ENCODE results near the gene NDFIP2.

NDFIP2 gene

DNA sequence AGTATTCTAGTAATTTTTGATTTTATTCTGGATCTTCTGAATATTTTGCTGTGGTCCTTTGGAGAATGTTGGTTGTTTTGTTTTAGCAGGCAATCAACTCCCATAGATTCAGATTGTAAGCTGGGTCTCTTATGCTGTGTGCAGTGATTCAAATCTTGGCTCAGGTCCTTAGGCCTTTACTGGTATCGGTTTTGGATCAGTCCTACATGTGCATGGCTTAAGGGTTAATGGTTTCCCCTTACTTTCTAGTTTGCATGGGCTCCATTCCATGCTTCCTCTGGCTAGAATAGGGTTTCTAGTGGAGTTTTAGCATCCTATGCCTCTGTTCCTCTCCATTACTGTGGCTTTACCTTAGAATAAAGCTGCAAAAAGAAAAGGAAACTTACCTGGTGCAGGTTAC lies 16.1 kb downstream of the NDFIP2 start:
- H3K4me3 ChIP-seq (ENCODE audit: low read depth, low read length) = no peak overlapping the region

DNA sequence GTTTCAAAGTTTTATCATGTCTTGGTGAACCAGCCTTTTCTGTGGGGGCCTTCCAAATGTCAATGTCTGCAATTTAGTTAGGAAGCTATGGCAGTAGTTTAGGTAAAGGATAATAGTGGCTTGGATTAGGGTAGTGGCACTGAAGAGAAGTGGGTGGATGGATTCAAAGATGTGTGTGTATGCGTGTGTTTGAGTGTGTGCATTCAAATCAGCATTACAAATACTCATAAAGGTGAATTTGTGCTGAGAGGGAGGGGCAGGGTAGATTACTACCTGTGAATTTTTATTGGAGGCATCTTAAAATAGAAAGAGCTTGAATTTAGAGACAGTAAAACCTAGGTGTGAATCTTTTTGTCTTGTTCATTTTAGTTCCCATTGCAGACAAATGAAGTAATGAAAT lies 16.9 kb downstream of the NDFIP2 start:
- WGBS (ENCODE audit: extremely low coverage, insufficient coverage, insufficient read length) = no CpG with 5 or more reads among the region's 1 CpG
- H3K23ac ChIP-seq (ENCODE audit: low read length) = no peak overlapping the region
- no peak overlapping the region for H3K4me2 ChIP-seq (ENCODE audit: low read length)
- no peaks in the 10 kb centered on the region for H3K9me3 ChIP-seq (ENCODE audit: insufficient read depth, low read depth, low read length)
- H3K14ac ChIP-seq (ENCODE audit: low read length) = no peak overlapping the region
- H3K4ac ChIP-seq (ENCODE audit: low read depth, low read length) = no peak overlapping the region
- H3K27me3 ChIP-seq (ENCODE audit: insufficient read depth, low read length) = no peaks in the 10 kb centered on the region
- no peaks in the 10 kb centered on the region for H3K36me3 ChIP-seq (ENCODE audit: control insufficient read depth in 1 of 2, insufficient read depth in 2 of 2, low read length in 2 of 2)
- H3K4me1 ChIP-seq (ENCODE audit: control insufficient read depth in 1 of 2, insufficient read depth in 2 of 2, low read length in 2 of 2) = no peaks in the 10 kb centered on the region
- no peak overlapping the region for H4K91ac ChIP-seq (ENCODE audit: low read depth, low read length)
- H3K79me1 ChIP-seq (ENCODE audit: low read length) = no peaks in the 10 kb centered on the region
- no peaks in the 10 kb centered on the region for H3K79me2 ChIP-seq (ENCODE audit: control insufficient read depth, insufficient read depth, low read length, poor library complexity)
- H2AK5ac ChIP-seq (ENCODE audit: low read length) = no peak overlapping the region
- no peak overlapping the region for H2BK5ac ChIP-seq (ENCODE audit: low read depth, low read length, poor library complexity)
- no peak overlapping the region for H2AFZ ChIP-seq (ENCODE audit: insufficient read depth, low read length, poor library complexity)
- H2BK120ac ChIP-seq (ENCODE audit: insufficient read depth, low read length, poor library complexity) = no peak overlapping the region
- H3K18ac ChIP-seq (ENCODE audit: low read length) = no peak overlapping the region
- H3K4me3 ChIP-seq (ENCODE audit: low read depth, low read length) = no peak overlapping the region
- DNase-seq = no peak
- no peak overlapping the region for H3K9ac ChIP-seq (ENCODE audit: low read length)
- H3K27ac ChIP-seq (ENCODE audit: low read depth, low read length) = no peak overlapping the region
- no peak overlapping the region for H2BK12ac ChIP-seq (ENCODE audit: low read length)
- H4K12ac ChIP-seq (ENCODE audit: low read depth, low read length) = no peak overlapping the region
- H4K8ac ChIP-seq (ENCODE audit: low read depth, low read length) = no peak overlapping the region

More for the DNA sequence above, 16.1 kb downstream of the NDFIP2 start:
- Histone ChIP-seq H3K4ac (ENCODE audit: low read depth, low read length) (peak overlapping the region; percentile 76), H2BK12ac (ENCODE audit: low read length) (no peak overlapping the region), H2AFZ (ENCODE audit: insufficient read depth, low read length, poor library complexity) (no peak overlapping the region), H2BK5ac (ENCODE audit: low read depth, low read length, poor library complexity) (no peak overlapping the region), H2BK120ac (ENCODE audit: insufficient read depth, low read length, poor library complexity) (no peak overlapping the region), H3K9me3 (ENCODE audit: insufficient read depth, low read depth, low read length) (no peaks in the 10 kb centered on the region), H4K8ac (ENCODE audit: low read depth, low read length) (no peak overlapping the region), H3K14ac (ENCODE audit: low read length) (no peak overlapping the region), H3K79me1 (ENCODE audit: low read length) (no peaks in the 10 kb centered on the region), H2AK5ac (ENCODE audit: low read length) (no peak overlapping the region), H3K36me3 (ENCODE audit: control insufficient read depth in 1 of 2, insufficient read depth in 2 of 2, low read length in 2 of 2) (no peaks in the 10 kb centered on the region), H3K27ac (ENCODE audit: low read depth, low read length) (no peak overlapping the region), H4K12ac (ENCODE audit: low read depth, low read length) (no peak overlapping the region), H3K23ac (ENCODE audit: low read length) (no peak overlapping the region), H3K79me2 (ENCODE audit: control insufficient read depth, insufficient read depth, low read length, poor library complexity) (no peaks in the 10 kb centered on the region), H3K4me1 (ENCODE audit: control insufficient read depth in 1 of 2, insufficient read depth in 2 of 2, low read length in 2 of 2) (peaks cover 0 to 2% of the 10 kb centered on the region in 2 experiments), H3K18ac (ENCODE audit: low read length) (no peak overlapping the region), H3K27me3 (ENCODE audit: insufficient read depth, low read length) (no peaks in the 10 kb centered on the region), H4K91ac (ENCODE audit: low read depth, low read length) (no peak overlapping the region), H3K9ac (ENCODE audit: low read length) (no peak overlapping the region), H3K4me2 (ENCODE audit: low read length) (no peak overlapping the region)
- WGBS (ENCODE audit: extremely low coverage, insufficient coverage, insufficient read length) = no CpG with 5 or more reads among the region's 1 CpG
- no peak for DNase-seq

DNA sequence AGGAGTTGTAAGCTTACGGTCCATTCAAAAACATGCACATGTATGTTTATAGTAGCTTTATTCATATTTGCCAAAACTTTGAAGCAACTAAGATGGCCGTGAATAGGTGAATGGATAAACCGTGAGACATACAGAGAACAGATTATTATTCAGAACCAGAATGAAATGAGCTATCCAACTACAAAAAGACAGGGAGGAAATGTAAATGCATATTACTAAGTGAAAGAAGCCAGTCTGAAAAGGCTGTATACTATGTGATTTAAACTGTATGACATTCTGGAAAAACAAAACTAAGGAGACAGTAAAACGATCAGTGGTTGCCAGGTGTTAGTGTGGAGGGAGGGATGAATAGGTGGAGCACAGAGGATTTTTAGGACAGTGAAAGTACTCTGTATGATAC lies 19.9 kb downstream of the NDFIP2 start:
- no peak overlapping the region for H2AFZ ChIP-seq (ENCODE audit: insufficient read depth, low read length, poor library complexity)
- WGBS (ENCODE audit: extremely low coverage, insufficient coverage, insufficient read length) = no CpG with 5 or more reads among the region's 4 CpGs
- H3K18ac ChIP-seq (ENCODE audit: low read length) = no peak overlapping the region
- H3K4me1 ChIP-seq (ENCODE audit: control insufficient read depth in 1 of 2, insufficient read depth in 2 of 2, low read length in 2 of 2) = no peaks in the 10 kb centered on the region
- no peak overlapping the region for H3K23ac ChIP-seq (ENCODE audit: low read length)
- no peaks in the 10 kb centered on the region for H3K9me3 ChIP-seq (ENCODE audit: insufficient read depth, low read depth, low read length)
- H2BK12ac ChIP-seq (ENCODE audit: low read length) = no peak overlapping the region
- no peak overlapping the region for H3K14ac ChIP-seq (ENCODE audit: low read length)
- no peak overlapping the region for H2AK5ac ChIP-seq (ENCODE audit: low read length)
- no peaks in the 10 kb centered on the region for H3K27me3 ChIP-seq (ENCODE audit: insufficient read depth, low read length)
- no peak overlapping the region for H2BK120ac ChIP-seq (ENCODE audit: insufficient read depth, low read length, poor library complexity)
- H2BK5ac ChIP-seq (ENCODE audit: low read depth, low read length, poor library complexity) = no peak overlapping the region
- H3K9ac ChIP-seq (ENCODE audit: low read length) = no peak overlapping the region
- DNase-seq = no peak
- no peak overlapping the region for H3K27ac ChIP-seq (ENCODE audit: low read depth, low read length)
- no peak overlapping the region for H3K4ac ChIP-seq (ENCODE audit: low read depth, low read length)
- H3K4me2 ChIP-seq (ENCODE audit: low read length) = no peak overlapping the region
- H3K79me2 ChIP-seq (ENCODE audit: control insufficient read depth, insufficient read depth, low read length, poor library complexity) = peaks cover 2% of the 10 kb centered on the region
- H4K12ac ChIP-seq (ENCODE audit: low read depth, low read length) = no peak overlapping the region
- H3K4me3 ChIP-seq (ENCODE audit: low read depth, low read length) = no peak overlapping the region
- H4K91ac ChIP-seq (ENCODE audit: low read depth, low read length) = no peak overlapping the region
- no peak overlapping the region for H4K8ac ChIP-seq (ENCODE audit: low read depth, low read length)
- H3K79me1 ChIP-seq (ENCODE audit: low read length) = no peaks in the 10 kb centered on the region
- no peaks in the 10 kb centered on the region for H3K36me3 ChIP-seq (ENCODE audit: control insufficient read depth in 1 of 2, insufficient read depth in 2 of 2, low read length in 2 of 2)

DNA sequence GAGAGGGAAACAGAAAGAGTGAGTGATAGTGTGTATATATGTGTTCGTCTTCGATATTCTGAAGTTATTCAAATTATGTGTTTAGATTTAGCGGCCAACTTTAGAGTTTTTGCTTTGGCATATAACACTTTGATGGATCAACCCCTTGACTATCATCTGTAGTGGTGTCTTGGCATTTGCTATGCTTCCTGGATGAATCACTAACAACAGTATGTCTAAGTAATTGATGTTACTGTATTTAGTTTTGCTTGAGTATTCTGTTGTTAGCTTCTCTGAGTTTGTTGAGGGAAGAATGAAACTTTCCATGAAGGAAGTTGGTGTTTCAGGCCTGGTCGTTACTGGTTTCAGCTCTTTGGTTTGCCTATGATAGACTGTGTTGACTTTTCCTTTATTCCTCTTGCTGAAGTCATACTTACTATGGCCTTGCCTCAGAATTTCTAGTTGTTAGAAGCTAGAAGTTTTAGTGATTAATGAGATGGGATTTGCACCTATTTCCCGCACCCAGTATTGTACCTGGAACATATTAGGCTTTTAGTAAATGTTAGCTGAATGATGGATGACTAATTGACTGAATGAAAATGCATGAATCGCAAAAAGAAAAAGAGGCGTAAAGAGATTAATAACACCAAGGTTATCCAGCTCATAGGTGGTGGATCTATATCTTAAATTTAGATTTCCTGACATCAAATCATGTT lies 20.7 kb downstream of the NDFIP2 start:
- Histone ChIP-seq H3K4me1 (ENCODE audit: control insufficient read depth in 1 of 2, insufficient read depth in 2 of 2, low read length in 2 of 2) (no peaks in the 10 kb centered on the region), H3K27me3 (ENCODE audit: insufficient read depth, low read length) (no peaks in the 10 kb centered on the region), H2BK12ac (ENCODE audit: low read length) (no peak overlapping the region), H3K79me1 (ENCODE audit: low read length) (no peaks in the 10 kb centered on the region), H2AFZ (ENCODE audit: insufficient read depth, low read length, poor library complexity) (no peak overlapping the region), H3K4me3 (ENCODE audit: low read depth, low read length) (no peak overlapping the region), H3K27ac (ENCODE audit: low read depth, low read length) (no peak overlapping the region), H3K4me2 (ENCODE audit: low read length) (no peak overlapping the region), H4K91ac (ENCODE audit: low read depth, low read length) (no peak overlapping the region), H3K9ac (ENCODE audit: low read length) (no peak overlapping the region), H4K12ac (ENCODE audit: low read depth, low read length) (no peak overlapping the region), H3K18ac (ENCODE audit: low read length) (no peak overlapping the region), H3K9me3 (ENCODE audit: insufficient read depth, low read depth, low read length) (no peaks in the 10 kb centered on the region), H3K23ac (ENCODE audit: low read length) (no peak overlapping the region), H3K4ac (ENCODE audit: low read depth, low read length) (no peak overlapping the region), H3K14ac (ENCODE audit: low read length) (no peak overlapping the region), H3K36me3 (ENCODE audit: control insufficient read depth in 1 of 2, insufficient read depth in 2 of 2, low read length in 2 of 2) (no peaks in the 10 kb centered on the region), H2BK5ac (ENCODE audit: low read depth, low read length, poor library complexity) (no peak overlapping the region), H2BK120ac (ENCODE audit: insufficient read depth, low read length, poor library complexity) (no peak overlapping the region), H4K8ac (ENCODE audit: low read depth, low read length) (no peak overlapping the region), H2AK5ac (ENCODE audit: low read length) (no peak overlapping the region), H3K79me2 (ENCODE audit: control insufficient read depth, insufficient read depth, low read length, poor library complexity) (peaks cover 2% of the 10 kb centered on the region)
- DNase-seq = no peak
- WGBS (ENCODE audit: extremely low coverage, insufficient coverage, insufficient read length) = 100% methylated on average over 2 of the region's 7 CpGs
